SIG-M5 treated with dmso at 0.1 percent for 504 hours (cell line): ENCODE data around the gene HBA2.
"Not testable (repeated sequence)": the region's sequence is repeated elsewhere in the genome, so short reads cannot be mapped to it uniquely, and the experiment has no call there.

Experiments
- DNase-seq: peaks from one replicate; lab custom pipeline; 2025; ENCODE audit not compliant: unreplicated experiment; lab: John Stamatoyannopoulos, UW

The HBA2 gene

GRCh38 chr16:191831-192230 is 19.2 kb downstream of the HBA2 start:
- no peak for DNase-seq

GRCh38 chr16:192686-193085 is 20.0 kb downstream of the HBA2 start:
- DNase-seq = no peak

- no peak for DNase-seq
Measured at GRCh38 chr16:193441-193840, 20.8 kb downstream of the HBA2 start.

GRCh38 chr16:194516-194915 is 21.8 kb downstream of the HBA2 start:
- DNase-seq = no peak

GRCh38 chr16:200388-200787 is 27.7 kb downstream of the HBA2 start:
- no peak for DNase-seq

GRCh38 chr16:203246-203645 is 30.6 kb downstream of the HBA2 start:
- DNase-seq = no peak

- DNase-seq = not testable (repeated sequence)
Measured at GRCh38 chr16:204046-204445, 31.4 kb downstream of the HBA2 start.

GRCh38 chr16:209359-209758 is 36.7 kb downstream of the HBA2 start:
- DNase-seq = not testable (repeated sequence)

GRCh38 chr16:211631-212180 is 39.0 kb downstream of the HBA2 start:
- DNase-seq = not testable (repeated sequence)

- DNase-seq = no peak
Measured at GRCh38 chr16:212999-213398, 40.3 kb downstream of the HBA2 start.

- no peak for DNase-seq
Measured at GRCh38 chr16:220021-220420, 47.3 kb downstream of the HBA2 start.
